GM12878 (cell line): ENCODE data around the gene MRPL37.

Experiments
- CBX3 ChIP-seq: fragments of 200-600 bp; sonication (generic); IDR thresholded peaks from 2 replicates; pipeline ENCODE4 v1.6.1; 2016; ENCODE audit warnings: low read depth, borderline replicate concordance
- CTCF ChIP-seq, 3 experiments: IDR thresholded peaks in 2 of 3; conservative IDR thresholded peaks in 1 of 3; 2 replicates each; pipeline ENCODE4 v1.5.1; 2011; ENCODE audit warnings: low read depth in 3 of 3, low read length in 3 of 3, mild to moderate bottlenecking in 3 of 3, control low read depth in 2 of 3, moderate library complexity in 2 of 3, inconsistent platforms in 1 of 3, mixed read lengths in 1 of 3; ENCODE audit not compliant: control insufficient read depth in 2 of 3, insufficient read depth in 1 of 3; ENCODE audit errors: extremely low read depth in 1 of 3
- EED ChIP-seq: sonication (generic); IDR thresholded peaks from 2 replicates; pipeline ENCODE4 v1.6.1; 2016; ENCODE audit warnings: antibody characterized with exemption, low read depth
- MTA2 ChIP-seq: fragments of 450-650 bp; IDR thresholded peaks from 2 replicates; pipeline ENCODE4 v1.6.1; 2016; ENCODE audit warnings: low read depth, mild to moderate bottlenecking, moderate library complexity
- MXI1 ChIP-seq: fragments of 150-350 bp; IDR thresholded peaks from 2 replicates; pipeline ENCODE4 v1.6.1; 2011; ENCODE audit warnings: low read depth, mild to moderate bottlenecking, inconsistent platforms, low read length, improper control_type of control experiment
- NR2C2 ChIP-seq: IDR thresholded peaks from 2 replicates; pipeline ENCODE4 v1.6.1; 2011; ENCODE audit warnings: borderline replicate concordance, low read depth; ENCODE audit not compliant: control insufficient read depth, insufficient read length
- POLR2A ChIP-seq: IDR thresholded peaks from 2 replicates; pipeline ENCODE4 v1.6.1; 2011; ENCODE audit warnings: low read depth, mild to moderate bottlenecking, low read length
- POLR2AphosphoS5 ChIP-seq: IDR thresholded peaks from 2 replicates; pipeline ENCODE4 v1.6.1; 2011; ENCODE audit warnings: mild to moderate bottlenecking, low read length, inconsistent platforms
- TF ChIP-seq, protein P1 (sequence below): IDR thresholded peaks from 2 replicates; pipeline ENCODE4 v1.6.1; 2011; ENCODE audit warnings: low read depth, low read length, improper control_type of control experiment, borderline replicate concordance

- TF ChIP-seq MTA2 (no peak), CTCF (IDR thresholded peaks at IDR 0.05 in 2 of 3, conservative IDR thresholded peaks at IDR 0.05 in 1 of 3; ENCODE audit: control insufficient read depth in 2 of 3, extremely low read depth in 1 of 3, insufficient read depth in 1 of 3, low read depth in 3 of 3, low read length in 3 of 3) (no peak), NR2C2 (no peak), EED (no peak), MXI1 (no peak), CBX3 (no peak), POLR2AphosphoS5 (no peak), POLR2A (no peak)
- TF ChIP-seq, protein P1, sequence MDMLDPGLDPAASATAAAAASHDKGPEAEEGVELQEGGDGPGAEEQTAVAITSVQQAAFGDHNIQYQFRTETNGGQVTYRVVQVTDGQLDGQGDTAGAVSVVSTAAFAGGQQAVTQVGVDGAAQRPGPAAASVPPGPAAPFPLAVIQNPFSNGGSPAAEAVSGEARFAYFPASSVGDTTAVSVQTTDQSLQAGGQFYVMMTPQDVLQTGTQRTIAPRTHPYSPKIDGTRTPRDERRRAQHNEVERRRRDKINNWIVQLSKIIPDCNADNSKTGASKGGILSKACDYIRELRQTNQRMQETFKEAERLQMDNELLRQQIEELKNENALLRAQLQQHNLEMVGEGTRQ = no peak
Measured at GRCh38 chr1:54241364-54241763, 41.4 kb downstream of the MRPL37 start.
